ENCODE measurements around the gene CORO7.

- no peak for TF ChIP-seq CTCF (IDR thresholded peaks at IDR 0.05)
- TF ChIP-seq ZFX (IDR thresholded peaks at IDR 0.05; ENCODE audit: borderline replicate concordance), result no peak
These were observed 29.3 kb downstream of the CORO7 start for GRCh38 chr16:4386951-4387565.
